ENCODE measurements around the gene ACO2.

DNA sequence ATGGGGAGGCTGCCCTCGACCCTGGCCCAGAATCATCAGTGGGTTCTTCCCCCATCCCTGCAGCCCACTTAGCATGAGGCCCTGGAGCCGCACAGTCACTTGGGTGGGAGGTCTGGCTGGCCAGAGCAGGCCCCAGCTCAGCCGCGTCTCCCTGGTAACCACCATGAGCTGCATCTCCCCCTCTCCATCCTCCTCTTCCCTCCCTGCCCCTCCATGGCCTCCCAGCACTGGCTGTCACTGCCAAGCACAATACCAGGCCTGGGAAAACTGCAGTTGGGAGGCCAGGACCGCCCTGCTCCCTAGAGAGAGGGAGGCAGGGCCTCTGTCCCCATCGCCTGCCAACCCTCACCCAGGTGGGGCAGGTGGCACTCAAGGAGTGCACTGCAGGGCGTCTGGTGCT lies 99.9 kb downstream of the ACO2 start:
- TF ChIP-seq, protein P1, sequence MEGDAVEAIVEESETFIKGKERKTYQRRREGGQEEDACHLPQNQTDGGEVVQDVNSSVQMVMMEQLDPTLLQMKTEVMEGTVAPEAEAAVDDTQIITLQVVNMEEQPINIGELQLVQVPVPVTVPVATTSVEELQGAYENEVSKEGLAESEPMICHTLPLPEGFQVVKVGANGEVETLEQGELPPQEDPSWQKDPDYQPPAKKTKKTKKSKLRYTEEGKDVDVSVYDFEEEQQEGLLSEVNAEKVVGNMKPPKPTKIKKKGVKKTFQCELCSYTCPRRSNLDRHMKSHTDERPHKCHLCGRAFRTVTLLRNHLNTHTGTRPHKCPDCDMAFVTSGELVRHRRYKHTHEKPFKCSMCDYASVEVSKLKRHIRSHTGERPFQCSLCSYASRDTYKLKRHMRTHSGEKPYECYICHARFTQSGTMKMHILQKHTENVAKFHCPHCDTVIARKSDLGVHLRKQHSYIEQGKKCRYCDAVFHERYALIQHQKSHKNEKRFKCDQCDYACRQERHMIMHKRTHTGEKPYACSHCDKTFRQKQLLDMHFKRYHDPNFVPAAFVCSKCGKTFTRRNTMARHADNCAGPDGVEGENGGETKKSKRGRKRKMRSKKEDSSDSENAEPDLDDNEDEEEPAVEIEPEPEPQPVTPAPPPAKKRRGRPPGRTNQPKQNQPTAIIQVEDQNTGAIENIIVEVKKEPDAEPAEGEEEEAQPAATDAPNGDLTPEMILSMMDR (IDR thresholded peaks at IDR 0.05; ENCODE audit: low read depth, low read length) = no peak
- TF ChIP-seq EZH2phosphoT487 (IDR thresholded peaks at IDR 0.05; ENCODE audit: low read depth) = no peak
